GM18511 (cell line): ENCODE results near the gene MTHFD2.
"Not testable (repeated sequence)": the region's sequence is repeated elsewhere in the genome, so short reads cannot be mapped to it uniquely, and the experiment has no call there.

Source experiments
- ATAC-seq: cut with Tn5 transposase; IDR thresholded peaks from one replicate; pipeline ENCODE4 v1.9.1; 2021; ENCODE audit warnings: mild to moderate bottlenecking, moderate library complexity; ENCODE audit not compliant: unreplicated experiment

MTHFD2 gene

DNA sequence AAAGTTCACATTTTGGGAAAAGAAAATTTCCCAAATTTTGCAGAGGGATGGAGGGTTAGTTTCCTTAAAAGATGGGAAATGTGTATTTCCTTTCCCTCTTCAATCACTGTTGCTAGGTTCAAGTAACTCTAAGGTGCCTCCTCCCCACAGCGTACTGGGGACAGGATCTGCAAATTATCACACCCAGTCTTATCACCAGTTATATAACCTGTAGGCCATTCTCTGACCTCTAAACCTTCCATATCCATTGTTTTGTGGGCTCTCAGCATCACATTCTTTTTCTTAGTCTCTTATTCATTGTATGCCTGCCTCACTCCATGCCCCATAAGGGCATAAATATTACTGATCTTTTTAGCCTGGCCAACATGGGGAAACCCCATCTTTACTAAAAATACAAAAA is 3.6 kb upstream of the MTHFD2 start:
- ATAC-seq = no peak

DNA sequence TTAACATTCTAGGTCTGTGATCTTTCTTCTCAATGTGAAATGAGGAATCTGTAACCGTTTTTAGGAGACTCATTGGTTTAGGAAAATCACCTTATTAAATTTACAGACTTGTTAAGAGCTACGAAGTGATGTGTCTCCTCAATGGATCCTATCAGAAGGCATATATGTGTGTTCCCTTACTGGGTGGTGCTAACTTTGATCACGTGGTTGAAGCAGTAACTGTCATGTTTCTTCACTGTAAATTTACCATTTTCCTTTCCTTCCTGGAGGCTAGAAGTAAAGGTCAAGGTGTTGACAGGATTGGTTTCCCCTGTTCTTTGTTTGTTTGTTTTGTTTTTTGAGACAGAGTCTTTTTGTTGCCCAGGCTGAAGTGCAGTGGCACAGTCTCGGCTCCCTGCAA is 1.4 kb upstream of the MTHFD2 start:
- no peak for ATAC-seq

DNA sequence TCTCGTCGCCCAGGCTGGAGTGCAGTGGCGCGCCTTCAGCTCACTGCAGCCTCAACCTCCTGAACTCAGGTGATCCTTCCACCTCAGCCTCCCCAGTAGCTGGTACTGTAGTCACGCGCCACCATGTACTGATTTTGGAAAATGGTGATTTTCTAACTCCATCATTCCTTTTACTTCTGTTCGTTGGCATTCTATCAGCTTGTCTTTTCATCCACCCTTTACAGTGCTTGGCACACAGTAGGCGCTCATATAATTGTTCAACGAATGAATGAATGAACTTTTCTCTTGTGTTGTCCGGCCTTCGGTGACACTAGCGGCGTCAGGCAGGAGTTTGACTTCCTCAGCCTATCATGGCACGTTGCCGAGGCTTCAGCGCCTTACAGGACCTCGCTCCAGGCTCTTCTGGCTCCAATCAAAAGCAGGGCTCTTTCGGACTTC is 373 bp upstream of the MTHFD2 start:
- ATAC-seq = no peak

DNA sequence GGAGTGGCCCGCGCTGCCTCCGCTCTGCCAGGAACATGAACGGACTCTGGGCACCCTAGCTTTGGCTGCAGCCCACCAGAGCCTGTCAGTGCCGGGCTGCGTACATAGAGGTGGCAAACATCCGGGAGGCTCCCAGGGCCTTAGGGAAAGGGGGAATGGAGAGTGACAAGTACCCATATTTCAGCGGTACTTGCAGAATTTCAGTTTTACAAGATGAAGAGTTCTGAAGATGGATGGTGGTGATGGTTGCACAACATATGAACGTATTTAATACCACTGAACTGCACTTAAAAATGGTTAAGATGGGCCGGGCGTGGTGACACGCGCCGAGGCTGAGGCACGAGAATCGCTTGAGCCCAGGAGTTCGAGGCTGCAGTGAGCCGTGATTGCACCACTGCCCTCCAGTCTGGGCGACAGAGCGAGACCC is 873 bp downstream of the MTHFD2 start:
- no peak for ATAC-seq

DNA sequence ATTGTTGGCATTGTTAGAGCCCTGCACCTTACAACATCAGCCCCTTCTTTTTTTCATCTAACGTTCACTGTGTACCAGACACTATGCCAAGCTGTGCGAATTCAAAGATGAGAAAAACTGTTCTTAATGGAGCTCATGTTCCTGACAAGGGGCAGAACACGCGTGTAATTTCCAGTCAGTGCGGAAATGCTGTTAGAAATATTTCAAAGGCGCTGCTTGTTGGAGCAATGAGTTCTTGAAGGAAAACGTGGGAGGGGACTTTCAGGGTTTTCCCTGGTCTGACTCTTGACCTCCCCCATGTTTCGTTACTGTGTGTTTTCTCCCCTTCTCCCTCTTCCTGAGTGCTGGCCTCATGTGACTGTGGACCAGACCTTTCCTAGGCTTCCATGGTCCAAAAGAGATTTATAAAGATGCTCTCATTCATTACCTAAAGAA is 1.5 kb downstream of the MTHFD2 start:
- ATAC-seq = no peak

DNA sequence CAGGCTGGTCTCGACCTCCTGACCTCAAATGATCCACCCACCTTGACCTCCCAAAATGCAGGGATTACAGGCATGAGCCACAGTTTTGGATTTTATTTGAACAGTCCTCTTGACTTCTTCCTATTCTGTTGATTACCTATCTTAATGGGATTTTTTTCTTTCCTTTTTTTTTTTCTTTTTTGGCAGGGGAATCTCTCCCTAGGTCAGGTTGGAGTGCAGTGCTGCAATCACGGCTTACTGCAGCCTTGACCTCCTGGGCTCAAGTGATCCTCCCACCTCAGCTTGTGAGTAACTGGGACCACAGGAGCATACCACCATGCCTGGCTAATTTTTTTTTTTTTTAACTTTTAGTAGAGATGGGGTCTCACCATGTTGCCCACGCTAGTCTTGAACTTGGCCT is 2.8 kb downstream of the MTHFD2 start:
- ATAC-seq = no peak

DNA sequence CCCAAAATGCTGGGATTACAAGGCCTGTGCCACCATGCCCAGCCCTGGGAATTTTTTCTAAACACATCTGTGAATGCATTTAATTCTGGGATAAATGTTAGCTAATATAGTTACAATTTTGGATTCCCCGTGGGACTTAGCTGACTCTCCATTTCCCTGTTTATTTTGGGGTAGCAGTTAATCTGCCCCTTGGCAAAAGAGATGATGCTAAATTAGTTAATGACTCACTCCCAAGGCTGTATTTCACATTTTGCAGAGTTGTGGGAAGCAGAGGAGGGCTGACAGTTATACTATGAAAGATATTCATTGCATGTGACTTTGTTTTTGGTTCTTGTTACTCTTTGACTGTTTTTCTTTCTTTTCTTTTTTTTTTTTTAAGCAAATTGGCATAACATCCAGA is 3.2 kb downstream of the MTHFD2 start:
- ATAC-seq = no peak

DNA sequence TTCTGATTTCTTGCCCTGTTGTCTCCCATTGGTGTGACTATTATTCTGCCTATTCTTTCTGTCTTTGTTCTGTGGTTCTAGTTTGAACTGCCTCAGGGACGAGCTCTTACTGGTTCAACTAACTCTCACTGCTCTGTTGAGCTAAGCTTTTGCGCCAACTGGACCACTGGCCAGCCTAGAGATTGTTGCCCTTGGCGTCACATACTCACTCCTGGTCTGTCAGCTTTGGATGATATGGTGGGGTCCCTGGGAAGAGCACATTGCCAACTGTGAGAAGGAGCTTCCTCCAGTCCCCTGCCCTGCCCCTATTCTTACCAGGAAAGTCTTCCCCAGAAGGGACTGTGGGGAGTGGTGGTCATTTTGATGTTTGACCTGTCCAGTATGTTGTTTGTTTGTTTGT is 6.0 kb downstream of the MTHFD2 start:
- ATAC-seq = no peak

DNA sequence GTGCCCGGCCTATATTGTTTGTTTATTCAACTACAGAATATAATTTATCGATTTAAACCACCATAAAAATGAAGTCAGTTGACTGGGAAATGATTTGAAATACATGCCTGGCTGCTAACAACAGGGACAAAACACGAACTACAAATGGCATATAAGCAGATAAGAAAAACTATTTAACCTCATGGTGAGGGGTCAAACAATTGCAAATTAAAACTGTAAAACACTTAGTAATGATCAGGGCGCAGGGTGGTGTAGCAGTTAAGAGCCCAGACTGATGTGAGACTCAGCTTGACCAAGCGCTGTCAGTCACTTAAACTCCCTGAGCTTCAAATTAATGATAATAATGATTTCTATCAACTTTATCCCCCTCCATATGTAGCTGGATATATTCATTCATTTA is 6.7 kb downstream of the MTHFD2 start:
- no peak for ATAC-seq

DNA sequence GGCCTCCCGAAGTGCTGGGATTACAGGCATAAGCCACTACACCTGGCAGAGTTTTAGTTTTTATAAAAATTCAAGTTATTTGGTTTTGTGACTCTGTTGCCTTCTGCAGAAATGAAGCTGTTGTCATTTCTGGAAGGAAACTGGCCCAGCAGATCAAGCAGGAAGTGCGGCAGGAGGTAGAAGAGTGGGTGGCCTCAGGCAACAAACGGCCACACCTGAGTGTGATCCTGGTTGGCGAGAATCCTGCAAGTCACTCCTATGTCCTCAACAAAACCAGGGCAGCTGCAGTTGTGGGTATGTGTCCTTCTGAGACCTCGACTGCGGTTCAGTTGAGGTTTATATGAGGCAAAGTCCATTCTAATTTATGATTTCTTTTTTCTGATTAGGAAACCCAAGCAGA is 7.2 kb downstream of the MTHFD2 start:
- ATAC-seq = peak; percentile 58

DNA sequence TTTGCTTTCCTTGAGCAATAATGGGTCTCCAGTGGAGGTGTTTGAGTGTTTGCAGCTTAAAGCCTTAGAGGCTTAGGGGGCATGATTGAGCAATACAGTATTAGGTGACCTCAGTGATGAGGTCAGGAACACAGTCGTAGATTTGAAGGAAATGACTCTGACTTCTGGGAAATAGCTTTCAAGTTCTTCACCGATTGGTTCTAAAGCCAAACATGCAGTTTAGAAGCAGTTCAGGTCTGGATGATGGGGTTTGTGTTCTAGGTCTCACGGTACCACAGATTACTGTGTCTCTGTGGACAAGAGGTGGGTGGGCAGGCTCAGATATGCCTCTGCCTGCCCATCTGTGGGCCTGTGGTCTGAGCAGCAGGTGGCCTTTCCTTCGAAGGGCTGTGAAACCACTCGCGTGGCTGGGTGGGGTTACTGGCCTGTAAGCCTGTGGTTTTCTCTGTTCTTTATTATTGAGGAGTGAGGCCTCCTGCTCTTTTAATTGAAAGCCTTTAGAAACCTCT is 7.8 kb downstream of the MTHFD2 start:
- peak; percentile 85 for ATAC-seq

DNA sequence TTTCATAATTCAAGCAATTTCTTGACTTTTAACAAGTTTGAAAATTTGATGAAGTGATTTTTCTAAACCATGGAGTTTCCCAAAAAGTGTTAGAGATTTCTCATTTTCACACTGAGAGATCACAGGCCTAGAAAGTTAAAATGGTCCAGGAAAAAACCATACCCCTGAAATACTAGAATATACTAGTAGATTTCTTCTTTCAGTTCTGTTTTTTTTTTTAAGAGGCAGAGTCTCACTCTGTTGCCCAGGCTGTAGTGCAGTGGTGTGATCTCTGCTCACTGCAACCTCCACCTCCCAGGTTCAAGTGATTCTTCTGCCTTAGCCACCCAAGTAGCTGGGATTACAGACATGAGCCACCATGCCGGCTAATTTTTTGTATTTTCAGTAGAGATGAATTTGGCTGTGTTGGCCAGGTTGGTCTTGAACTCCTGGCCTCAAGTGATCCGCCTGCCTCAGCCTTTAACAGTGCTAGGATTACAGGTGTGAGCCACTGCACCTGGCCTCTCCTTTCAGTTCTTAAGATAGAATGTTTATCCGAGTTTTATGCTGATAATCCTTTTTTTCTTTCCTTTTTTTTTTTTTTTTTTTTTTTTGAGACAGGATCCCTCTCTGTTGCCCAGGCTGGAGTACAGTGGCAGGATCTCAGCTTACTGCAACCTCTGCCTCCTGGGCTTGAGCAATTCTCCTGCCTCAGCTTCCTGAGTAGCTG is 14.4 kb downstream of the MTHFD2 start:
- ATAC-seq = no peak

DNA sequence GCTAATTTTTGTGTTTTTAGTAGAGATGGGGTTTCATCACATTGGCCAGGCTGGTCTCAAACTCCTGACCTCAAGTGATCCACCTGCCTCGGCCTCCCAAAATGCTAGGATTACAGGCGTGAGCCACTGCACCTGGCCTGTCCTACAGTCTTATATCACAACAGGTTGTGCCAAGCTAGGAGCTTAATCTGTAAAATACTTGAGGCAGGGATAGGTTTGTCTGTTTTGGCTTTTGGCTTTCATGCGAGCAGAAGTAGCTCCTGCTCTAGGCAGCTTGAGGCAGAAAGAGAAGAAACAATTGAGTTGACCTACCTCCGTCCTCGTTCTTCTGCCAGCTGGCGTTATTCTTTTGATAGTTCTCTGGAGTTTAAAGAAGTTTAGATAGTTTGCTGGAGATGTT is 17.4 kb downstream of the MTHFD2 start:
- not testable (repeated sequence) for ATAC-seq

DNA sequence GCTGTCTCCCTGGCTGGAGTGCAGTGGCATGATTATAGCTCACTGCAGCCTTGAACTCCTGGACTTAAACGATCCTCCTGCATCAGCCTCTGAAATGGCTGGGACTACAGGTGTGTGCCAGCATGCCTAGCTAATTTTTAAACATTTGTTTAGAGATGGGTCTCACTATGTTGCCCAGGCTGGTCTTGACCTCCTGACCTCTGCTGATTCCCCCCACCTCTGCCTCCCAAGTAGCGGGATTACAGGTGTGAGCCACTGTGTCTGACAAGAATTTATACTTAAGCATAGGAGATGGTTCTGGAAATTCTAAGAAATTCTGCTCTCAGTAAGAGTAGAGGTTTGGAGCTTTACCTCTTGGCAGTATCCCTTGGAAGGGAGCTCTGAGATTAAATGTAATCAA is 18.2 kb downstream of the MTHFD2 start:
- no peak for ATAC-seq

DNA sequence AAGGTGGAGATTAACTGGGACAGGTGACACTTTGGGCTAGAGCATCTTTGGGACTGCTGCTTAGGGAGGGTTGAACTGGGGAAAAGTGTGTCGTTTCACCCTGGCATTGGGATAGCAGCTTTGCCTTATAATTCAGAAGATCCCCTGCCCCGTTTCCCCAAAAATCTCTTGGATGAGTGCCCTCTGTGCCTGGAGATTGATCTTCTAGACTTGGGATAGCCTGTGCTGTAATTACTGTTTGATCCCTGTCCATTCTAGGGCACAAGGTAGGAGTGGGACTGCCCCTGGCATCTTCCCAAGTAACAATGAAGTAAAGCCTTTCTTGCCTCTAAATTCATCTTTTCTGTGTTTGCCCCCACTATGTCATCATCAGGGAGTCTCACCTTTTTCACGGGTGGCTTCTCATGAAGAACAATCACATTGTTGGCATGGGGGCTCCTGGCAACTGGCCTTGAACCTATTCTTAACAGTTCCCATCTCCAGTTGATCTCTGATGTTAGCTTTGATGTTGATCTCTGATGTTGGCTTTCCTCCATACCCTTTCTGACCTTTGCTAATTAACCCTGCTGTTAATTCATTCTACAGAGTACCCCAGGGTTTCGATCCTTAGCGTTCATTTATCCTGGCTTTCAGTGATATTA is 21.6 kb downstream of the MTHFD2 start:
- no peak for ATAC-seq

DNA sequence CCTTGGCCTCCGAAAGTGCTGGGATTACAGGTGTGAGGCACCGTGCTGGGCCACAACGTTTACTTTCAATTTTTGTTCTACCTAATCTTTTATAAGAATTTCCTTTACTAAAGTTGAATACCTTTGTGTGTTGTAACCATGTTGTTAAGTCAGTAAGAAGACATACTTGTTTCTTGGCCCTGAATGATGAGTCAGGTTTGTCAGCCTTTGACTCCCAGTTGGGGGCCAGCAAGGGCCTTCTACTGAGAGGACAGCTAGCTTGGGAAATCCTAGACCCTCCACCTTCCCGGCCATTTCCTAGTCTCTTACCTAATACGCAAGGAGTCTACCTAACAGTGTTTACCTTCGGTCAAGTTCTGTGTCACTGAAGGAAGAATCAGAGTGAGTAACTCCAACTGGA is 22.7 kb downstream of the MTHFD2 start:
- ATAC-seq = no peak

DNA sequence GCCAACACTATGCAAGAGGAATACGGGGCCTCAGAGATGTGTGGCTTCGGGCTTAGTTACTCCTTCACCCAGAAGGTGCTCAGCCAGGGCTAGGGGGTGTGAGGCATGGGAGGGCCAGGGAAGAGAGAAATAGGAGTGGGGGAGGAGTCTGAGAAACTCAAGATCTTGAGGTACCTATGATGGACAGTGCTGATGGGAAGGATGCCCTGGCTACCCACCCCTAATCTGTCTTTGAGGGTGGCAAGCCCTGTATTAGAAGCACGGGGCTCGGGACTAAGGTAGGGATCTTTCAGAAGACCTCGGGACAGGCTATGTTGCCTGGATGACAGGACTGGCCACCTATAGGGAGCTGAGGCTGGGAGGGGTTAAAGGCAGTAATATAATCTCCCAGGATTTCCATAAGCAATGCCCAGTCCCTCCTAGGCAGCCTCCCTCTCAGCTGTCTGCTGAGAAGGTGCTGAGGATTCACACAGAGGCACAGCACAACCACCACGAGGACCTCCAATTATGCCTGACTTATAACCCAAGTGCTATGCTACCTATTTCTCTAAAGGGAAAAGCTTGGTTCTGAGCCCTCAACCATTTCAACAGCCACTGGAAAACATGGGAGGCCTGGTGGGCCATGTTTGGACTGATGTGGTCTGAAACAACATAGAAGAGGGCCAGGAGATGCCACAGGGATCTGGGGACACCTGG is 23.3 kb downstream of the MTHFD2 start:
- no peak for ATAC-seq

DNA sequence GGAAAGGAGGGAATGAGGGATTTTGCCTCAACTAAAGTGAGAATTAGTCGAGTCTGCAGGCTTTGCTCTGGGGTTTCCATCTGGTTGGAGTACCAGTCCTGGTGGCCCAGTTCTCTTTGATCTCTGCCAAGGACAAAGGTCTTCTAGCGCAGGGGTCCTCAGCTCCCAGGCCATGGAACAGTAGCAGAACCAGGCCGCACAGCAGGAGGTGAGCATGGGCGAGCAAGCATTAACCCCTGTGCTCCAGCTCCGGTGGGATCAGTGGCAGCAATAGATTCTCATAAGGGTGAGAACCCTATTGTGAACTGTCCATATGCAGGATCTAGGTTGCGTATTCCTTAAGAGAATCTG is 23.9 kb downstream of the MTHFD2 start:
- ATAC-seq = no peak

DNA sequence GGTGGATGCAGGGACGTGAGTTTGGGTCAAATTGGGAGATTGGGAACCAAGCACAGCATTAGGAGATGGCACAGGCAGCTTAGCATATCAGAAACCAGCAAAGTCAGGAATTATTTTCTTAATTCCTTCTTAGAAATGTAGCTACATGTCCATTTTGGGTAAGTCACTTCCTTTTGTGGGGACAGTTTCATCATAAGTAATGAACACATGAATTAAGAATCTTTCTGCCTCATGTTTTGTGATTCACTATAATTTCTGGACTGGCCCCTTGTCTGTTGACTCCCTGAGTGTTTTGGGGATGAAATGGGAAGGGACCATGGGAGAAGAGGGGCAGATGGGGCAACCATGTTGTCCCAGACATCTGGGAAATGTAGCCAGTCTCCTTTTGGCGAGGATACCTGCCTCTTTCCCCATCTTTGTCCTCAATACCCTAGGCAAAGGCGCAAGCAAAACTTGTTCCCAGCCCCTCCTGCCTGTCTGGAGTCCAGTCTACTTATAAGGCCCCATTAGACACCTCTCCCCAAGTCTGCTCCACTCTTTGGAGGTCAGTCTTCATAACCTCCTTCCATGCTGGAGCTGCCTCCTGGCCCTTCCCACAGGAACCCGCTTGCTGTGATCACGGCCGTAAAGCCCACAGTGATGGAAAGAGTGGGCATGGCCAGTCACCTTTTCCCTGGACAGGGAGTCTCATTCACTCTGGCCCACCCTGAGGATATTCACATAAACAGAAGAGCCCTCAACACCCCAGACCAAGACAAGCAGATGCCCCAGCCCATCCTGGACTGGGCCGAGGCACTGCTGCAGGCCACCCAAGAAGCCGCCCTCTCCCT is 25.7 kb downstream of the MTHFD2 start:
- no peak for ATAC-seq

DNA sequence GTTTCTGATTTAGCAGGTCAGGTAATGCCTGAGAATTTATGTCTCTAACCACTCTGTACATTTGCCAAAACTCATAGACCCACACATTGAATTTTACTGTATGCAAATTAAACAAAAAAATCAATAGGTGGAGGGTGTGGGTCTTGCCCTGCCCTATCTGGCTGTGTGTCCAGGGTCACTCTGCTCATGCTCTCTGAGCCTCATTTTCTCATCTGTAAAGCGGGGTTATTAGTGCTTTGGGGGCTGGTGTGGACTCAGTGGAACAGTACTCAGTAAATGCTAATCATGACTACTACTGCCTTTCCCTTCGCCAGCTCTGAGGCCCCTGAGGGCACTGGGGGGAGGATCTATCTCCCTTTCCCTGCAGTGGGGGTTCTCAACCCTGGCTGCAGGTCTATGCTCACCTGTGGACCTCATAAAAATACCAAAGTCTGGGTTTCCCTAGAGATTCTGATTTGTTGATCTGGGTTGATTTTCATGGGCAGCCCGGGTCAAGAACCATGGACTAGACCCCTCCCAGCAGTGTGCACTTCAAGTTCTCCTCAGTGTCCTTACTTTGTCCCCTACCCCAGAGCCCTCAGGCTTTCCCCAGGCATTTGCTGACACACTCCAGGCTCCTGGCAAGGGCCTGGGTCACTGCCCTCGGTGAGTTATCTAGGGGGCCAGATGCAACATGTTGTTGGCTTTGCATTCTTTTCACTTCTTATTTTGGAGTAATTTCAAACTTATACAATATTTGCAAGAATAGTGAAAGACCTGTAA is 27.5 kb downstream of the MTHFD2 start:
- no peak for ATAC-seq
